Muscle layer of duodenum (tissue), 2 donors: Measurements from ENCODE around the gene DIPK1A.
"Not testable (repeated sequence)": the region's sequence is repeated elsewhere in the genome, so short reads cannot be mapped to it uniquely, and the experiment has no call there.

Experiments used
- H3K27ac ChIP-seq: one replicate; pipeline ENCODE4 v1.7.0; 2013; ENCODE audit warnings: mild to moderate bottlenecking, low read length
- H3K27me3 ChIP-seq: one replicate; pipeline ENCODE4 v1.7.0; 2013; ENCODE audit warnings: low read depth, mild to moderate bottlenecking, control low read depth, low read length
- H3K36me3 ChIP-seq, 2 donors: one replicate each; pipeline ENCODE4 v1.7.0; 2013; ENCODE audit warnings: low read length in 2 of 2, control low read depth in 1 of 2, mild to moderate bottlenecking in 1 of 2; ENCODE audit not compliant: insufficient read depth in 2 of 2, control insufficient read depth in 1 of 2
- H3K4me1 ChIP-seq, 2 donors: one replicate each; pipeline ENCODE4 v1.7.0; 2013; ENCODE audit warnings: low read length in 2 of 2, mild to moderate bottlenecking in 2 of 2, control low read depth in 1 of 2, moderate library complexity in 1 of 2; ENCODE audit not compliant: insufficient read depth in 2 of 2, control insufficient read depth in 1 of 2
- H3K4me3 ChIP-seq, 2 donors: one replicate each; pipeline ENCODE4 v1.7.0; 2013; ENCODE audit warnings: low read length in 2 of 2, low read depth in 1 of 2, mild to moderate bottlenecking in 1 of 2
- H3K9me3 ChIP-seq, 2 donors: one replicate each; pipeline ENCODE4 v1.7.0; 2013; ENCODE audit warnings: low read length in 2 of 2, control low read depth in 1 of 2, mild to moderate bottlenecking in 1 of 2; ENCODE audit not compliant: control insufficient read depth in 1 of 2
- donor health status: healthy.

The DIPK1A gene

DNA sequence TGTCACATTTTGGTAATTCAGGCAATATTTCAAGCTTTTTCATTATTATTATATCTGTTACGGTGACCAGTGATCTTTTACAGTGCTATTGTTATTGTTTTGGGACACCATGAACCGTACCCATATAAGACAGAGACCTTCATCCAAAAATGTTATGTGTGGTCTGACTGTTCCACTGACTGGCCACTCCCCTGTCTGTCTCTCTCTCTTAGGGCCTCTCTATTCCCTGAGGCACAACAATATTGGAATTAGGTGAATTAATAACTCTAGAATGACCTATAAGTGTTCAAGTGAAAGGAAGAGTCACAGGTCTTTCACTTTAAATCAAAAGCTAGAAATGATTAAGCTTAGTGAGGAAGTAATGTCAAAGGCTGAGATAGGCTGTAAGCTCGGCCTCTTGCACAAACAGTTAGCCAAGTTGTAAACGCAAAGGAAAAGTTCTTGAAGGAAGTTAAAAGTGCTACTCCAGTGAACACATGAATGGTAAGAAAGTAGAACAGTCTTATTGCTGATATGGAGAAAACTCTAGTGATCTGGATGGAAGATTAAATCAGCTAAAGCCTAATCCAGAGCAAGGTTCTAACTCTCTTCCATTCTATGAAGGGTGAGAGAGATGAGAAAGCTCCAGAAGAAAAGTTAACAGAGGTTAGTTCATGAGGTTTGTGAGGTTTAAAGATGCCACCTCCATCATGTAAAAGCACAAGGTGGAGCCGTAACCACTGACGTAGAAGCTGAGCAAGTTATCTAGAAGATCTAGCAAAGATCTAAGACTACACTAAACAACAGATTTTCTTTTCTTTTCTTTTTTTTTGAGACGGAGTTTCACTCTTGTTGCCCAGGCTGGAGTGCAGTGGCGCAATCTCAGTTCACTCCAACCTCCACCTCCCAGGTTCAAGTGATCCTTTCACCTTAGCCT lies 19.7 kb upstream of the DIPK1A start:
- Histone ChIP-seq H3K4me3 (no peak overlapping the region), H3K27ac (no peak overlapping the region), H3K27me3 (no peaks in the 10 kb centered on the region), H3K9me3 (no peaks in the 10 kb centered on the region), H3K4me1 (no peaks in the 10 kb centered on the region), H3K36me3 (no peaks in the 10 kb centered on the region)

DNA sequence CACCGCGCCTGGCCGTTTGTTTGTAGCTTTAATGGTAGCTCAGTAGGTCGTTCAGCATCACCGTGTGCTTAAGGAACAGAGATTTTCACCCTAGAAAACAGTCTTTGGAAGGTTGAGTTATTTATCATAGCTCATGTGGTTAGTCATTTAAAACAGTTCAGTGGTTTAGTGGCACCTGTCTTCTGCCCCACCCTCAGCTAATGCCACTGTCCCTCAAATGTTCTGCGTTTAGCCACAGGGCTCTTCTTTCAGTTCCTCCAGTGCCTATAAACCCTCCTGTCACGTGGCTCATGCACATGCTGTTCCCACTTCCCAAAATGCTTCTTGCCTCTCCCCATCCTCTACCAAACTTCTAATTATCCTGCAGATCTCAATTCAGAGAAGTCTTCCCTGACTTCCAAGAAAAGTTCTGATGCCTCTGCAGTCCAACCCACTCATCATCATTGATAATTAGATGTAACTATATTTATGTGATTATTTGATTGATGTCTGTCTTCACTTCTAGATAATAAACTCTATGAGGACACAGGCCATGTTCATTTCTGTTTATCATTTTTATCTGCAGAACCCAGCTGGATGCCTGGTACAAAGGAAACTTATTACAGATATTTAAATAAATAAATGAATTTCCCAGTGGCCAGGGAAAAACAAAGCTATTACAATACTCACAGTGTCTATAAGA lies 14.4 kb upstream of the DIPK1A start:
- H3K4me1 ChIP-seq = peaks cover 0 to 3% of the 10 kb centered on the region in 2 donors
- H3K27me3 ChIP-seq = no peaks in the 10 kb centered on the region
- H3K27ac ChIP-seq = no peak overlapping the region

DNA sequence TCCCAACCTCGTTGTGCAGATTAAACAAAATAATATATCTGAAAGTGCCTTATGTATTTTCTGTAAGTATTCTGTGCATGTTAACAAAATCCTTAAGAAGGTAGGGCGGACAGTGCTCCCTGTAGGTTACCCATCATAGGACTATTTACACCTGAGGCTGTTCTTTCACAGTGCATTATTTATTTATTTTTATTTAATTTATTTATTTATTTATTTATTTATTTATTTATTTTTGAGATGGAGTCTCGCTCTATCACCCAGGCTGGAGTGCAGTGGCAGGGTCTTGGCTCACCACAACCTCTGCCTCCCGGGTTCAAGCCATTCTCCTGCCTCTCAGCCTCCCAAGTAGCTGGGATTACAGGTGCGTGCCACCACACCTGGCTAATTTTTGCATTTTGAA lies 12.8 kb upstream of the DIPK1A start:
- not testable (repeated sequence) for H3K4me3 ChIP-seq, H3K9me3 ChIP-seq, H3K27ac ChIP-seq, H3K27me3 ChIP-seq, H3K36me3 ChIP-seq, H3K4me1 ChIP-seq

More for the DNA sequence above, 14.4 kb upstream of the DIPK1A start:
- no peak overlapping the region for H3K4me3 ChIP-seq
- no peaks in the 10 kb centered on the region for H3K9me3 ChIP-seq
- H3K36me3 ChIP-seq = no peaks in the 10 kb centered on the region

DNA sequence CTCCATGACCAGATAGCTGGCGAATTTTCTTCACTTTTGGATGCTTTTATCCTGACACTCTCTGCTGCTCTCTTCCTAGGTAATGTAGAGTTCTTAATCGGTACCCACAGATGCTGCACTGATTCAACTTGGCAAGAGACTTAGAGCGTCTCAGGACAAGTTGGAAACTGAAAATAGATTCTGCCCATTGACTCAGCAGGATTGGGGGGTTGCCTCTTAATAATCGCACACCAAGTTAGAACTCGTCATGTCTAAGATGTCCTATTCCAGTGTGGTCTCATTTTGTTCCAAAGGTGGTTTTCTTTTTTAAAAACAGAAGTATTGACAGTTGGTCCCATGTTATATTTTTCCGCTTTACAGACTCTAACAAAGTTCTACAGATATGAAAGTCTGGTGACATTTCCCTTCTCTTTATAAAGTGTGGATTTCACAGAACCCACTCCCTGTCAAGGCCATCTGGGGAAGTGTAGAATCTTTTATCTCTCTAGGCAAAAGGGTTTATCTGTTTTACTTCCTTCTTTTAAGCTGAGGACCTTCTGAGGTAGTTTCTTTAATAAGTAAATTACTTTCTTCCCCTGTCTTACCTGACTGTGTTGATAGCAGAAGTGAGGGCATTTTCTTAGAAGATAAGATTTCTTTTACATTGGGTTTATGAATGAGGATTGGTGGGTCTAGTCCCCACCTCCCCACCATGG lies 12.1 kb upstream of the DIPK1A start:
- Histone ChIP-seq H3K36me3 (no peaks in the 10 kb centered on the region), H3K27me3 (no peaks in the 10 kb centered on the region), H3K4me1 (peaks cover 0 to 3% of the 10 kb centered on the region in 2 donors), H3K4me3 (no peak overlapping the region), H3K27ac (no peak overlapping the region), H3K9me3 (no peaks in the 10 kb centered on the region)

DNA sequence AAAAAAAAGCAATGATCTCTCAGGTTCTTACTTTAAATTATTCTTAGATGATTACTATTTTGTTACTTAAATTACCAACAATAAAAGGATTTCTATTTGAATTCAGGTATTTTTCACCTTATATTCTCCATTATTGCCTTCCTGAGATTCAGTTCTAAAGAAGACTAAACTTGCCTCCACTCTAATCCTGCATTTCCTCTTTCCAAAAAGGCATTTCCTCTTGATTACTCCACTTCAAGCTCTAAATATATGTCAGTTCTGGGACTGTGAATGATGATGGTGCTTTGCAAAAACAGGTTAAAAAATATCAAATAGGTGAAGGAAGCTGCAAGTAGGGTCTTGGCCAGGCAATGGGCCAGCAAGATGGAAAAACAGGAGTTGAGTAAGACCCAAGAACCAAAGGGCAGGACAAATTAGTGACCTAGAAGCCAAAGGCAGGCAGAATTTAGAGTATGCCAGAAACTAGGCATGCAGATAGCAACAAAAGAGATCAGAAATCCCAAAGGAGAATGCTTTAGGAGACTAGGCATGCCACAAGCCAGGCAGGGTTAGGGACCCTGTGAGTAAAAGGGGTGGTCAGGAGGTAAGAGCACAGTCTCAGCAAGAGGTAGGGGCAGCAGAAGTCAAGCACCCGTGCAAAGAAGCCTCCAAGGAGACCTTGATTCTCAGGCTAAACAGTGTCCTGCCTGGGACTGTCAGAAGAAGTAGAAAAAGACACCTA lies 11.3 kb upstream of the DIPK1A start:
- Histone ChIP-seq H3K27ac (no peak overlapping the region), H3K4me1 (peaks cover 0 to 3% of the 10 kb centered on the region in 2 donors), H3K4me3 (no peak overlapping the region), H3K27me3 (no peaks in the 10 kb centered on the region), H3K36me3 (no peaks in the 10 kb centered on the region), H3K9me3 (no peaks in the 10 kb centered on the region)

DNA sequence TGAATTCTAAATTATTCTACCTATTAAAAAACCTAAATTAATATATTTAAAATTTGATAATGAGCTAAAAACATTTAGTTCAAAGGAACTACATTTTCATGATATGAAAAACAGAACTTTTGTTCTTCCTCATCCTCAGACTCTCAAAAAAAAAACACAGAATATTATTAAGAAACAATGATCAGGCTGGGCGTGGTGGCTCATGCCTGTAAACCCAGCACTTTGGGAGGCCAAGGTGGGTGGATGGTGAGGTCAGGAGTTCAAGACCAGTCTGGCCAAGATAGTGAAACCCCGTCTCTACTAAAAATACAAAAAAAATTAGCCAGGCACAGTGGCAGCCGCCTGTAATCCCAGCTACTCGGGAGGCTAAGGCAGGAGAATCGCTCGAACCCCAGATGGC lies 10.7 kb upstream of the DIPK1A start:
- not testable (repeated sequence) for H3K4me1 ChIP-seq

DNA sequence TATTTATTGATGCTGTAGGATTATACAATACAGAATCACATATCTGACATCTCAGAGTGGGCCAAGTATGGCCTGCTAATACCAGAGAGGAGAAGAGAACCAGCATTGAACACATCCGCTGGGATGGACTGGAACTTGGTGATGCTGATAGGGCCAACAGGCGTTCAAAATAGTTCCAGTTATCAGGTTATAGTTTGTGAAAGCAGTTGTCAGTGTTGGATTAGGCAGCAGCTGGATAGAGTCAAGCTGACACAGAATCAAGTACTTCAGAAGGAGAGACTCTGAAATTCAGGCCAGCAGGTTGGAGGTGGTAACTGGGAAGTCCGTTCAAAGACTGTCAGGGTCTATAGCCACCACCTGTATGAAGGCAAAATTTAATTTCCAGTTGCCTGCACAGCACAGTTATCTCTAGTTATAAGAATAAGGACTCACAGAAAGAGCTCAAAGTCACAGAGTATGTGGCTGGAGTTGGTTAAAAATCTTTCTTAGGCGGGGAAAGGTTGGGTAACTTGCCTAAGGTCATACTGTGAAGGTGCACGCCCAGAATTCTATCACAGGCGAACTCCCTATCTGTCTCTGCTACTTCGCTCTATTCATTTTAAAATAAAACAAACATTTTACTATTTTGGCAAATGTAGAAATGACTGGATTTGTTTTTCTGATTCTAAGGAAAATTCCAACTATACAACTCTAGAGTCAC lies 9.9 kb upstream of the DIPK1A start:
- H3K27me3 ChIP-seq = no peaks in the 10 kb centered on the region
- H3K9me3 ChIP-seq = no peaks in the 10 kb centered on the region
- H3K4me1 ChIP-seq = peaks cover 0 to 3% of the 10 kb centered on the region in 2 donors
- no peak overlapping the region for H3K27ac ChIP-seq
- no peaks in the 10 kb centered on the region for H3K36me3 ChIP-seq
- H3K4me3 ChIP-seq = no peak overlapping the region

More for the DNA sequence above, 10.7 kb upstream of the DIPK1A start:
- H3K36me3 ChIP-seq, H3K4me3 ChIP-seq, H3K27me3 ChIP-seq, H3K9me3 ChIP-seq, H3K27ac ChIP-seq: not testable (repeated sequence)

DNA sequence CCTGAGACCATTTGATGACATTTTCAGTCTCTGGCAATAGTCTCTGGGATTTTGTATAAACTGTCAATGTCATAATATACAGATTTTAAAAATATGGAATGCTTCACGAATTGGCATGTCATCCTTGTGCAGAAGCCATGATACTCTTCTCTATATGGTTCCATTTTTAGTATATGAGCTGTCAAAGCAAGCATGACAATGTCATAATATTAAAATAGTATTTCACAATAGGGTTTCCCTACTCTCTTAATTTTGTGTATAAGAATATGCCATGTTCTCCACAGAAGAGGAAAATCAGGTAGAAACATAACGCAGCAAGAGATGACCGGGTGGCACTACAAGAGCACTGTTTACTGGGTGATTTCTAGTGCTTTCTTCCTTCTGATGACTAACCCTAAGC lies 8.3 kb upstream of the DIPK1A start:
- Histone ChIP-seq H3K4me3 (no peak overlapping the region), H3K4me1 (no peaks in the 10 kb centered on the region), H3K9me3 (no peaks in the 10 kb centered on the region), H3K27me3 (no peaks in the 10 kb centered on the region), H3K27ac (no peak overlapping the region), H3K36me3 (no peaks in the 10 kb centered on the region)

DNA sequence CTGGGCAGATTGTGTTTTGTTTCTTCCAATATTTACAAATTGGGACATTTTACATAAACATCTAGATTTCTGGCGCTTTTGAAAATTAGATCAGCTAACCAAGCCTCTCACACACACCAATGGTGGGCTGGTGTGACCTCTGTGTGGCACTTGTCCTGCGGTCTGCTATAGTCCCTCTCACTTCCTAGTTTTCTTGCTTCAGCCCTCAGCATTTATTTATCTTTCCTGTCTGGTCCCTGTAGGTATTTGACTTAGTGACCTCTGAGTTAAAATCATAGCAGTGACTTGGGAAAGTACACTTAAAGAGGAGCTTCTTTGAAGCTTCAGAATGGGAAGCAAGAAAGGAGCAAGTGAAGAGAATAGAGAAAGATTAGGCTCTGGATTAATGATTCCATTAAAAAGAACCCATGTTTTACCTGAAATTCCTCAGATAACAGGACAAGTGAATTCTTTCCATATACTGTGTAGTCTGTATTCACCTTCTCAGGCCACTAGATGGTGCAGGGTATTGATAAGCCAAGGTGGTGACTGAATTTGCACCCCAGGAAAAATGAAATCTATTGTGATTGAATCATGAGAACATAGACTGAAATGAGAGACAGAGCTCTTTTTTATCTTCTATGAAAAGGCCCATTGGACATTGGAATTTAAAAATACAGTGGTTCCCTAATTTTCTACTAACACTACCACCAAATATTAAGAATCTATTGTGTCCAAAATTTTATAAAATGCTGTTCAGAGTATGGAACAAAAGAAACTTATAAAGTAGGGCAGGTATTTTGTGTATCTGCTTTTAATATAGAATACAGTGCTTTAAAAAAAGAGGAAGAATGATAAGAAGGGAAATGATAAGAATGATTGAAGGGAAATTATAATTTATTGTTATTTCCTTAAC lies 7.1 kb upstream of the DIPK1A start:
- Histone ChIP-seq H3K4me1 (no peaks in the 10 kb centered on the region), H3K27me3 (no peaks in the 10 kb centered on the region), H3K9me3 (no peaks in the 10 kb centered on the region), H3K4me3 (no peak overlapping the region), H3K27ac (no peak overlapping the region), H3K36me3 (no peaks in the 10 kb centered on the region)

DNA sequence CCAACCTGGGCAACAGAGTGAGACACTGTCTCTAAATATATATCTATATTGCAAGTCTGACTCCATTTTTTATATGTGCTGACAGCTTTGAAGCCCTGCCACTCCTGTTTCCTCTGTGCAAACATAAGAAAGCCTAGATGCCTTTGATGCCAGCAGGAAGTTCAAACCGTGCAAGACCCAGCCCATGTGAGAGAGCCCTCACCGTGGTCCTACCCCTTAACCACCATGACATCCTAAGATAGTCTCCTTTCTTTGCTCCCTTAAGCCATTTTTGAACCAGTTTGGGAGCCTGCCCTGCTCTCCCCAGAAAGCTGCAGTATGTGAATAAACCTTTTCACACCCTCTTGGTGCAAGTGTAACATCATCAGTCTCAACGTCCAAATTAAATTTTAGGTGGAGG lies 3.7 kb upstream of the DIPK1A start:
- no peaks in the 10 kb centered on the region for H3K27me3 ChIP-seq
- no peak overlapping the region for H3K27ac ChIP-seq
- H3K9me3 ChIP-seq = no peaks in the 10 kb centered on the region
- no peak overlapping the region for H3K4me3 ChIP-seq
- H3K4me1 ChIP-seq = peaks cover 0 to 4% of the 10 kb centered on the region in 2 donors
- peaks cover 0 to 5% of the 10 kb centered on the region in 2 donors for H3K36me3 ChIP-seq
